CD4-positive, alpha-beta T cell treated with Interleukin-2 at 100 ng/mL for 4 hours (primary cell): ENCODE data around the gene CDC20B.
"Not testable (repeated sequence)": the region's sequence is repeated elsewhere in the genome, so short reads cannot be mapped to it uniquely, and the experiment has no call there.

Experiments
- DNase-seq: peaks from one replicate; pipeline ENCODE4 v3.0.0-alpha.2; 2020; ENCODE audit warnings: low spot score

The CDC20B gene

GRCh38 chr5:55104036-55104772 is 68.8 kb downstream of the CDC20B start:
- peak; percentile 24 for DNase-seq

- peak; percentile 39 for DNase-seq
These were observed 70.6 kb downstream of the CDC20B start, which contains the start of gene GZMA for GRCh38 chr5:55102348-55102747. GZMA (plus strand) TSS chr5:55102646; CDS start chr5:55102683, 37 bp downstream.

- peak; percentile 46 for DNase-seq
These were observed 71.3 kb downstream of the CDC20B start for GRCh38 chr5:55101556-55102276.

GRCh38 chr5:55101148-55101547 is 71.8 kb downstream of the CDC20B start:
- DNase-seq = peak; percentile 24

- peak; percentile 60 for DNase-seq
These were observed 76.1 kb downstream of the CDC20B start for GRCh38 chr5:55096861-55097260.

GRCh38 chr5:55096182-55096581 is 76.8 kb downstream of the CDC20B start:
- peak; percentile 36 for DNase-seq

GRCh38 chr5:55091011-55091410 is 82.0 kb downstream of the CDC20B start:
- DNase-seq = not testable (repeated sequence)

- DNase-seq = not testable (repeated sequence)
These were observed 83.7 kb downstream of the CDC20B start for GRCh38 chr5:55089301-55089700.

- no peak for DNase-seq
These were observed 91.4 kb downstream of the CDC20B start for GRCh38 chr5:55081541-55081940.

- no peak for DNase-seq
These were observed 99.8 kb downstream of the CDC20B start for GRCh38 chr5:55073211-55073610.

GRCh38 chr5:55072666-55073065 is 100.3 kb downstream of the CDC20B start:
- peak; percentile 62 for DNase-seq

- no peak for DNase-seq
These were observed 101.6 kb downstream of the CDC20B start for GRCh38 chr5:55071413-55071812.

GRCh38 chr5:55070968-55071367 is 102.0 kb downstream of the CDC20B start:
- no peak for DNase-seq

- no peak for DNase-seq
These were observed 106.7 kb downstream of the CDC20B start for GRCh38 chr5:55066277-55066676.

- DNase-seq = no peak
These were observed 108.5 kb downstream of the CDC20B start for GRCh38 chr5:55064523-55064922.

- no peak for DNase-seq
These were observed 109.1 kb downstream of the CDC20B start for GRCh38 chr5:55063899-55064298.

GRCh38 chr5:55063220-55063863 is 109.6 kb downstream of the CDC20B start:
- no peak for DNase-seq
